Measurements from ENCODE around the gene ARSG.
"Not testable (repeated sequence)": the region's sequence is repeated elsewhere in the genome, so short reads cannot be mapped to it uniquely, and the experiment has no call there.

The ARSG gene

GRCh38 chr17:68396226-68397107, 105.2 kb downstream of the ARSG start:
- DNase-seq (ENCODE audit: low read depth, low spot score): no peak

GRCh38 chr17:68397108-68397536, 105.8 kb downstream of the ARSG start:
- no peak for DNase-seq (ENCODE audit: low read depth, low spot score)

- DNase-seq (ENCODE audit: low read depth, low spot score): peak; percentile 73
Measured at GRCh38 chr17:68398691-68399637, 107.7 kb downstream of the ARSG start.

GRCh38 chr17:68399638-68400403, 108.5 kb downstream of the ARSG start:
- peak; percentile 30 for DNase-seq (ENCODE audit: low read depth, low spot score)

- DNase-seq (ENCODE audit: low read depth, low spot score): no peak
Measured at GRCh38 chr17:68400404-68400735, 109.1 kb downstream of the ARSG start.

- DNase-seq (ENCODE audit: low read depth, low spot score): no peak
Measured at GRCh38 chr17:68401288-68401687, 110.0 kb downstream of the ARSG start.

- DNase-seq (ENCODE audit: low read depth, low spot score): no peak
Measured at GRCh38 chr17:68403122-68403521, 111.8 kb downstream of the ARSG start.

- DNase-seq (ENCODE audit: low read depth, low spot score): not testable (repeated sequence)
Measured at GRCh38 chr17:68403837-68404236, 112.5 kb downstream of the ARSG start.

GRCh38 chr17:68407656-68408055, 116.4 kb downstream of the ARSG start:
- DNase-seq (ENCODE audit: low read depth, low spot score): not testable (repeated sequence)

GRCh38 chr17:68413597-68414560, 122.6 kb downstream of the ARSG start:
- DNase-seq (ENCODE audit: low read depth, low spot score): peak; percentile 31

GRCh38 chr17:68414901-68415300, 123.6 kb downstream of the ARSG start:
- DNase-seq (ENCODE audit: low read depth, low spot score): not testable (repeated sequence)

- no peak for DNase-seq (ENCODE audit: low read depth, low spot score)
Measured at GRCh38 chr17:68417317-68417716, 126.0 kb downstream of the ARSG start.

- DNase-seq (ENCODE audit: low read depth, low spot score): no peak
Measured at GRCh38 chr17:68418876-68419275, 127.6 kb downstream of the ARSG start.

GRCh38 chr17:68420065-68420464, 128.8 kb downstream of the ARSG start:
- no peak for DNase-seq (ENCODE audit: low read depth, low spot score)

- no peak for DNase-seq (ENCODE audit: low read depth, low spot score)
Measured at GRCh38 chr17:68421486-68421885, 130.2 kb downstream of the ARSG start.

GRCh38 chr17:68422821-68423220, 131.5 kb downstream of the ARSG start:
- DNase-seq (ENCODE audit: low read depth, low spot score): no peak

GRCh38 chr17:68423251-68423650, 132.0 kb downstream of the ARSG start:
- no peak for DNase-seq (ENCODE audit: low read depth, low spot score)

- no peak for DNase-seq (ENCODE audit: low read depth, low spot score)
Measured at GRCh38 chr17:68424203-68424602, 132.9 kb downstream of the ARSG start.

GRCh38 chr17:68424861-68425260, 133.6 kb downstream of the ARSG start:
- no peak for DNase-seq (ENCODE audit: low read depth, low spot score)

- DNase-seq (ENCODE audit: low read depth, low spot score): no peak
Measured at GRCh38 chr17:68425979-68426378, 134.7 kb downstream of the ARSG start.
